Lung (tissue), 12 donors: ENCODE results near the gene PI16. TPM values are rescaled to one million over a fixed set of nuclear protein-coding genes. Genes with fewer than 3 reads are reported as not detected.

ENCODE experiments used
- ATAC-seq: fragments of 200-7000 bp; cut with Tn5 transposase; one replicate; pipeline ENCODE4 v1.9.1; 2020; ENCODE audit warnings: moderate number of reproducible peaks; ENCODE audit not compliant: insufficient read depth, low FRiP score
- DNase-seq, 3 donors: peaks; one replicate each; pipeline ENCODE4 v3.0.0-alpha.2; 2013 to 2017
- H3K27ac ChIP-seq, 2 donors: one replicate each; pipeline ENCODE4 v1.5.1; 2013; ENCODE audit warnings: mild to moderate bottlenecking in 2 of 2, moderate library complexity in 2 of 2, control low read depth in 1 of 2, inconsistent platforms in 1 of 2, low read depth in 1 of 2, low read length in 1 of 2
- H3K27me3 ChIP-seq, 3 donors: one replicate each; pipeline ENCODE4 v1.5.1; 2013; ENCODE audit warnings: low read length in 2 of 3; ENCODE audit not compliant: control insufficient read depth in 3 of 3, insufficient read depth in 3 of 3
- H3K36me3 ChIP-seq, 4 donors: one replicate each; pipeline ENCODE4 v1.5.1; 2013; ENCODE audit warnings: low read length in 4 of 4, mild to moderate bottlenecking in 1 of 4, moderate library complexity in 1 of 4; ENCODE audit not compliant: control insufficient read depth in 4 of 4, insufficient read depth in 4 of 4
- H3K4me1 ChIP-seq, 5 donors: one replicate each; pipeline ENCODE4 v1.5.1; 2013; ENCODE audit warnings: low read length in 5 of 5, mild to moderate bottlenecking in 2 of 5, moderate library complexity in 1 of 5; ENCODE audit not compliant: control insufficient read depth in 5 of 5, insufficient read depth in 5 of 5
- H3K4me3 ChIP-seq: one replicate; pipeline ENCODE4 v1.5.1; 2013; ENCODE audit warnings: mild to moderate bottlenecking, control low read depth, moderate library complexity
- H3K9ac ChIP-seq, 2 donors: one replicate each; pipeline ENCODE4 v1.5.1; 2013; ENCODE audit warnings: low read length in 2 of 2, control low read depth in 1 of 2; ENCODE audit not compliant: insufficient read depth in 1 of 2
- H3K9me3 ChIP-seq, 4 donors: one replicate each; pipeline ENCODE4 v1.5.1; 2013; ENCODE audit warnings: low read length in 3 of 4, mild to moderate bottlenecking in 1 of 4, moderate library complexity in 1 of 4; ENCODE audit not compliant: control insufficient read depth in 4 of 4, insufficient read depth in 3 of 4
- WGBS, 2 donors: extraction: QIAGEN DNeasy Blood & Tissue Kit; methylation state at CpG; one replicate each; pipeline ENCODE4 v1.1.7; 2013; 5-methylcytosine and 5-hydroxymethylcytosine counted together
- polyA plus RNA-seq, 2 donors: library from polyadenylated mRNA; stranded (reverse); fragments of 200-250 nt; gene quantifications; one replicate each; pipeline ENCODE4 v1.2.1, GENCODE V29; 2013
- total RNA-seq, 2 donors: library from RNA; depleted of rRNA in 1 of 2; stranded (reverse); fragments of >200 nt in 1 of 2; gene quantifications; one replicate each; pipeline ENCODE4 v1.2.1, GENCODE V29; 2014 to 2021
- TF ChIP-seq, protein P1 (sequence below): IDR thresholded peaks from 2 replicates; pipeline ENCODE4 v1.5.1; 2012; ENCODE audit warnings: mild to moderate bottlenecking; ENCODE audit errors: control extremely low read depth, extremely low read depth
- donor health status: control.
- donor health status: control.
- donor health status: Bipolar disorder and iron deficiency.
- donor health status: healthy.
- donor health status: DM: yes; HTN: yes; CAD: no.

The PI16 gene
- total and polyA plus RNA-seq, 4 donors, result 0.60 to 4.3 (median 2.8) TPM

DNA sequence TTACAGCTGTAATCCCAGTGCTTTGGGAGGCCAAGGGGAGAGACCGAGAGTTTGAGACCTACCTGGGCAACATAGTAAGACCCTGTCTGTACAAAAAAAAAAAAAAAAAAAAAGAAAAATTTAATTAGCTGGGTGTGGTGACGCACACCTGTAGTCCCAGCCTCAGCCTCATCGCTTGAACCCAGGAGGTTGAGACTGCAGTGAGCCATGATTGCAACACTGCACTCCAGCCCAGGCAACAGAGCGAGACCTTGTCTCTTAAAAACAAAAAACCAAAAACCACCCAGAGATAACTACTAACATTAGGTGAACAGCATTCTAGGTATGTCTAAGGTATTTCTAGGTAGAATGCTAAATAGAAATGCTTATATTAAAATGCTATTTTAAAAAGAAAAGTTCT is 21.0 kb upstream of the PI16 start:
- Histone ChIP-seq H3K4me3 (no peak overlapping the region), H3K36me3 (no peaks in the 10 kb centered on the region)
- no peak for ATAC-seq

DNA sequence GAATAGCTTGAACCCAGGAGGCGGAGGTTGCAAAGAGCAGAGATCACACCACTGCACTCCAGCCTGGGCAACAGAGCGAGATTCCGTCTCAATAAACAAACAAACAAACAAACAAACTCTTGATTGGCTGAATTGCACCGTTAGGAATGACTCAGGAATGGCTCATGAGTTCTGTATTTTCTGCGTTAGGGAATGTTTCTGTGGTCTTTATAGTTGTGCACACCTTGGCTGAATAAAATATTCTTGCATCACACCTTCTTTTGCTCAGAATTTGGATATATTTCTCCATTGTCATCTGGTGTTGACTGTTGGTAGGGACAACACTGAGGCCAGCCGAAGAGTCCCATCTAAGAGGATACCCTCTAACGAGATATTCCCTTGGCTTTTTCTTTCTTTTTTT is 19.6 kb upstream of the PI16 start:
- H3K9ac ChIP-seq, result no peak overlapping the region
- no peaks in the 10 kb centered on the region for H3K36me3 ChIP-seq
- H3K27ac ChIP-seq, result no peak overlapping the region
- no peaks in the 10 kb centered on the region for H3K9me3 ChIP-seq
- WGBS, 2 donors, result 90 to 92% methylated on average over 7 of the region's 7 CpGs
- ATAC-seq (no peak), DNase-seq (no peak)
- H3K4me1 ChIP-seq, result no peaks in the 10 kb centered on the region
- no peak overlapping the region for H3K4me3 ChIP-seq
- TF ChIP-seq, protein P1, sequence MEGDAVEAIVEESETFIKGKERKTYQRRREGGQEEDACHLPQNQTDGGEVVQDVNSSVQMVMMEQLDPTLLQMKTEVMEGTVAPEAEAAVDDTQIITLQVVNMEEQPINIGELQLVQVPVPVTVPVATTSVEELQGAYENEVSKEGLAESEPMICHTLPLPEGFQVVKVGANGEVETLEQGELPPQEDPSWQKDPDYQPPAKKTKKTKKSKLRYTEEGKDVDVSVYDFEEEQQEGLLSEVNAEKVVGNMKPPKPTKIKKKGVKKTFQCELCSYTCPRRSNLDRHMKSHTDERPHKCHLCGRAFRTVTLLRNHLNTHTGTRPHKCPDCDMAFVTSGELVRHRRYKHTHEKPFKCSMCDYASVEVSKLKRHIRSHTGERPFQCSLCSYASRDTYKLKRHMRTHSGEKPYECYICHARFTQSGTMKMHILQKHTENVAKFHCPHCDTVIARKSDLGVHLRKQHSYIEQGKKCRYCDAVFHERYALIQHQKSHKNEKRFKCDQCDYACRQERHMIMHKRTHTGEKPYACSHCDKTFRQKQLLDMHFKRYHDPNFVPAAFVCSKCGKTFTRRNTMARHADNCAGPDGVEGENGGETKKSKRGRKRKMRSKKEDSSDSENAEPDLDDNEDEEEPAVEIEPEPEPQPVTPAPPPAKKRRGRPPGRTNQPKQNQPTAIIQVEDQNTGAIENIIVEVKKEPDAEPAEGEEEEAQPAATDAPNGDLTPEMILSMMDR, result no peak
- no peaks in the 10 kb centered on the region for H3K27me3 ChIP-seq

More for the DNA sequence above, 21.0 kb upstream of the PI16 start:
- no peak for DNase-seq
- Histone ChIP-seq H3K27ac (no peak overlapping the region), H3K27me3 (no peaks in the 10 kb centered on the region), H3K4me1 (peaks cover 0 to 9% (median 0%) of the 10 kb centered on the region in 5 donors), H3K9ac (no peak overlapping the region), H3K9me3 (no peaks in the 10 kb centered on the region)
- TF ChIP-seq, protein P1, result no peak
- WGBS, 2 donors, result 88 to 93% methylated on average over 4 of the region's 4 CpGs

DNA sequence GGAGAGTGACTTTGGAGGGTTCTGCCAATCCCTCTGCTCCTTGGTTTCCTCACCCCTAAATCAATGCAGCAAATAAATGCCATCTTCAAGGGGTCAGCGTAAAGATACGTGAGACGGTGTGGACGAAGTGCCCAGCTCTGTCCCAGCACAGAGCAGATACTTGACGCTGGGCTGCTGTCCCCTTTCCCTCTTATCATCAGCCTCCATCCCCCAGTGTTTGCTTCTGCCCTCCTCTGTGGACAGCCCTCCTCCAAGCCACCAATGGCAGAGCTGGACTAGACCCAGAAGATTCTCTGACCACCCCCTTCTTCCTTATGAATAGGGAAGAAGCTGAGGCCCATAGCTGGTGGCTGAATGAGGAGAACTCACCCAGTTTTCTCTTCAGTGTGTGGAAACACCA is 17.7 kb upstream of the PI16 start:
- Histone ChIP-seq H3K27me3 (no peaks in the 10 kb centered on the region), H3K4me1 (no peaks in the 10 kb centered on the region), H3K9me3 (no peaks in the 10 kb centered on the region), H3K9ac (no peak overlapping the region), H3K27ac (no peak overlapping the region), H3K4me3 (no peak overlapping the region), H3K36me3 (no peaks in the 10 kb centered on the region)
- TF ChIP-seq, protein P1, result no peak
- WGBS, 2 donors, result 95% methylated on average over 5 of the region's 5 CpGs
- ATAC-seq, result no peak
- DNase-seq, result no peak

DNA sequence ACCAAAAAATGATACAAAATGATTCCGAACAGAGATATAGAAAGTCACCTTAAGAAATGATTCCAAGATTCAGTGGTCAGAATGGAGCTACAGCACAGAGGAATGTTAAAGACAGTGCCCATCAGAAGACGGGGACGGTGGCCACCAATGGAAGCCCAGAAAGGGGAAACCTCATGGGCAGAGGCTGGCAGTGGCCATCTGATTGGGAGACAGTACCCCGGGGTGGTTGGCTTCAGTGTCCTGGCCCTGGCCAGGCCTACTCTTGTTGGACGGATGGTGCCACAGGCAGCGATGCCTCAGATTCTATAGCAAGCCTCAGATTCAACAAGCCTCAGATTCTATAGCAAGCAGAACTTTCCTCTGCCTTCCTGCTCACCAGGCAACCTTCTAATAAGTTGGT is 16.6 kb upstream of the PI16 start:
- Histone ChIP-seq H3K9me3 (no peaks in the 10 kb centered on the region), H3K4me1 (no peaks in the 10 kb centered on the region), H3K4me3 (no peak overlapping the region), H3K27ac (no peak overlapping the region), H3K9ac (no peak overlapping the region), H3K36me3 (no peaks in the 10 kb centered on the region), H3K27me3 (no peaks in the 10 kb centered on the region)
- ATAC-seq (no peak), DNase-seq (no peak)
- 91 to 96% methylated on average over 6 of the region's 6 CpGs for WGBS, 2 donors
- TF ChIP-seq, protein P1, result no peak
